ENCODE data around the gene OR5M10. TPM values are rescaled to one million over a fixed set of nuclear protein-coding genes. Genes with fewer than 3 reads are reported as not detected.
"Not testable (repeated sequence)": the region's sequence is repeated elsewhere in the genome, so short reads cannot be mapped to it uniquely, and the experiment has no call there.

Gene OR5M10
- not detected for total RNA-seq

DNA sequence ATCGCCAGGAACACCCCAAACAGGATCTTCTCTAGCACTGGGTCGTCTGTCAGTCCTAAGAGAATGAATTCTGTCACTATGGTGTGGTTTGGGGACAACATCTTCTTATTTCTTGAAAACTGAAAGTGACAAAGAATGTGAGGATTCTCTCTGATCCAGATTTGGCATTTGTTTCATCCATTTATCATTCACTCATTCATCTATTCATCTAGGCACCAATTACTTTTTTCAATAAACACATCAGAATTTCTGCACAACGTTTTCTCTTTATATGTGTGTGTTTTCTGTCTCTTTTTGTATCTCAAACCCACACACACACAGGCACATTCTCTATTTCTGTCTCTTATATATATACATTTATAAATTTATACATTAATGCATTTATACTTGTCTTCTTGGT lies at the start of gene OR5M10:
Gene OR5M10 (minus strand): TSS at position 101 of the 400 bp plus-strand sequence. CDS start 0 bp downstream, at position 101.
- H3K9me3 Mint-ChIP-seq = peaks cover 1% of the 10 kb centered on the region
- no peak for DNase-seq

DNA sequence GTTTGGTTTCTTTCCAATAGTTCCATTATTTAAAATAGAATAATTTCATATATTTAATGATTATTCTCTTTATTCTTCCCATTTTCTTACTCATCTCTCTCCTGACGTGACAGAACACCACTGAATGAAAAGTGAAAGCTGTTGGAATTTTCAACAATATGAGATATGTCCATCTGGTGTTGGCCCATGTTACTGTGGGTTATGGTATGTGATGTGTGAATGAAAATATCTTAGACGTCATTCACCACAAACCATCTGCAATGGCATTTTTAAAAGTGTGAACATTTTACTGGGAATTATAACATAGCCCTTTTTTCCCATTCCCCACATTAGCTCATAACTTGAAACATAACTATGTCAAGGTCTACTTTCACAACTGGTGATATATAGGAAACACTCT lies 48.4 kb upstream of the OR5M10 start:
- H3K4me3 Mint-ChIP-seq = no peak overlapping the region
- H3K27me3 Mint-ChIP-seq = no peaks in the 10 kb centered on the region
- no peaks in the 10 kb centered on the region for H3K36me3 Mint-ChIP-seq
- H3K27ac Mint-ChIP-seq = no peak overlapping the region
- no peak for DNase-seq
- peaks cover 6% of the 10 kb centered on the region for H3K9me3 Mint-ChIP-seq
- peaks cover 2% of the 10 kb centered on the region for H3K4me1 Mint-ChIP-seq

More for the DNA sequence above, at the start of gene OR5M10:
- no peak within 1 kb of the TSS for H3K4me3 Mint-ChIP-seq
- H3K27me3 Mint-ChIP-seq = no peaks in the 10 kb centered on the region
- no peak within 1 kb of the TSS for H3K27ac Mint-ChIP-seq
- H3K36me3 Mint-ChIP-seq = no peaks in the 10 kb centered on the region
- H3K4me1 Mint-ChIP-seq = no peaks in the 10 kb centered on the region

DNA sequence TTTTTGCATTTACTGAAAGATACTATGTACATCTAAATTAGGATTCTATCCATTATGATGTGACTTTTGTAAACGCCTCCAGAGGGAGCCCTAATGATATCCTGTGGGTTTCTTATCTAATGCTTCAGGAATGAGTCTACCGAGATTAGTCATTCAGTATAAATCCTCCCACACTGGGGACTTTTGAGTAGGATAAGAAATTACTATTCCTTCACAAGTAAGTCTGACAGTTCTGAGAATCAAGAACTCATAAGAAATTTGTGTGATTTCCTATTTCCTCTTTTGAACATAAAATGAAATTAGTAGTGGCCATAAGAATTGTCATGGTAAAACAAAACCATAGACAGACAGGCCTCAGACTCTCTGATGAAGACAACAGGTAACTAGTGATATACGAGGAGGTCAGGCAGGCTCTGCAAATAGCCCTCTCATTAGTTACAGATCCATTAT lies 47.2 kb upstream of the OR5M10 start:
- Mint-ChIP-seq H3K9me3 (peaks cover 7% of the 10 kb centered on the region), H3K4me3 (no peak overlapping the region), H3K27ac (no peak overlapping the region), H3K36me3 (no peaks in the 10 kb centered on the region), H3K27me3 (no peaks in the 10 kb centered on the region), H3K4me1 (peaks cover 2% of the 10 kb centered on the region)
- no peak for DNase-seq

DNA sequence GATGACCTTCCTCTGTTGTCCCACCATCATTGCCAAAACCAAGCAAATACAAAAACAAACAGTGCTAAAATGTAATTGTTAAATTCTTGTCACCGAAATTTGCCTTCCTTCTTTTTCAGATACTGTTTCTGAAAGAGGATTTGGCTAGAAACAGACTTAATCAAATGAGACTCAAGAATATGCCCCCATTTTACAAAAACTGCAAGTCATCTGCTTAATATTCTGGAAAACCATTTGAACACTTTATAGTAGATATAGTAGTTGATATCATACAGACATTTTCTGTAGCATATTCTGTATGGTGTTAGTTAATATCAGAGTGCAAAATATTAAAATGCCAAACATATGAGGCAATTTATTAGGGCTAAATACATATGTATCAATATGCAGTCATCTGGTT lies 33.7 kb upstream of the OR5M10 start:
- no peak for DNase-seq
- Mint-ChIP-seq H3K4me1 (no peaks in the 10 kb centered on the region), H3K36me3 (no peaks in the 10 kb centered on the region), H3K27ac (no peak overlapping the region), H3K27me3 (no peaks in the 10 kb centered on the region), H3K4me3 (no peak overlapping the region), H3K9me3 (peaks cover 3% of the 10 kb centered on the region)

DNA sequence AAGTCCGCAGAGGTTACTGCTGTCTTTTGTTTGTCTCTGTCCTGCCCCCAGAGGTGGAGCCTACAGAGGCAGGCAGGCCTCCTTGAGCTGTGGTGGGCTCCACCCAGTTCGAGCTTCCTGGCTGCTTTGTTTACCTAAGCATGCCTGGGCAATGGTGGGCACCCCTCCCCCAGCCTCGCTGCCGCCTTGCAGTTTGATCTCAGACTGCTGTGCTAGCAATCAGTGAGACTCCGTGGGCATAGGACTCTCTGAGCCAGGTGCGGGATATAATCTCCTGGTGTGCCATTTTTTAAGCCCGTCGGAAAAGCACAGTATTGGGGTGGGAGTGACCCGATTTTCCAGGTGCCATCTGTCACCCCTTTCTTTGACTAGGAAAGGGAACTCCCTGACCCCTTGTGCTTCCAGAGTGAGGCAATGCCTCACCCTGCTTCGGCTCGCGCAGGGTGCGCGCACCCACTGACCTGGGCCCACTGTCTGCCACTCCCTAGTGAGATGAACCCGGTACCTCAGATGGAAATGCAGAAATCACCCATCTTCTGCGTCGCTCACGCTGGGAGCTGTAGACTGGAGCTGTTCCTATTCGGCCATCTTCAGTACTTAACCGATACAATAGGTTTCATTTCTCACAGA lies 14.7 kb upstream of the OR5M10 start:
- not testable (repeated sequence) for DNase-seq, H3K36me3 Mint-ChIP-seq, H3K4me1 Mint-ChIP-seq, H3K27me3 Mint-ChIP-seq, H3K9me3 Mint-ChIP-seq, H3K27ac Mint-ChIP-seq, H3K4me3 Mint-ChIP-seq

DNA sequence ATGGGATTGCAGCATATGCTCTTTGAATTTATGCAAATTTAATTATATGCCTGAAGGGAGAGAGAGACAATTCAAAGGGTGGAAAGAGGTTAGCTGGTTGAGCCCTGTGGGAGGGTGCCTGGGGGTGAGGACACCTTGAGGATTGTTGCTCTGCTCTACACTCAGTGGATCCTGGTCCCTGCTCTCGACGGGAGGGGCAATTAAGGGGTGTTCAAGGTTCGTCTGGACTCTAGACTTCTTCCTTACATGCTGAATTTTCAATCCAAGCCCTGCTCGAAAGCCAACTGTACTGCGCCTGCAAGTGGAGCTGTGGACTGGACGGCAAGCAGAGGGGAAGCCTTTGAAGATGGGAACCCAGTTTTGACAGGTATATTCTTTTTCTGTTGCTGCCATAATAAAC lies 18.9 kb downstream of the OR5M10 start:
- H3K9me3 Mint-ChIP-seq = peaks cover 6% of the 10 kb centered on the region
- H3K27ac Mint-ChIP-seq = no peak overlapping the region
- no peak overlapping the region for H3K4me3 Mint-ChIP-seq
- DNase-seq = no peak
- no peaks in the 10 kb centered on the region for H3K27me3 Mint-ChIP-seq
- H3K36me3 Mint-ChIP-seq = no peaks in the 10 kb centered on the region
- H3K4me1 Mint-ChIP-seq = no peaks in the 10 kb centered on the region

DNA sequence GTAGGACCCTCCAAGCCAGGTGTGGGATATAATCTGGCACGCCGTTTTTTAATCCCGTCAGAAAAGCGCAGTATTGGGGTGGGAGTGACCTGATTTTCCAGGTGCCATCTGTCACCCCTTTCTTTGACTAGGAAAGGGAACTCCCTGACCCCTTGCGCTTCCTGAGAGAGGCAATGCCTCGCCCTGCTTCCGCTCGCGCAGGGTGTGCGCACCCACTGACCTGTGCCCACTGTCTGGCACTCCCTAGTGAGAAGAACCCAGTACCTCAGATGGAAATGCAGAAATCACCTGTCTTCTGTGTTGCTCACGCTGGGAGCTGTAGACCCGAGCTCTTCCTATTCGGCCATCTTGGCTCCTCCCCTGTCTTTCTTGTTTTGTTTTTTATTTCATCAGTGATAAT lies 22.8 kb downstream of the OR5M10 start:
- H3K27me3 Mint-ChIP-seq, H3K27ac Mint-ChIP-seq, H3K9me3 Mint-ChIP-seq, H3K36me3 Mint-ChIP-seq, DNase-seq, H3K4me3 Mint-ChIP-seq, H3K4me1 Mint-ChIP-seq: not testable (repeated sequence)

DNA sequence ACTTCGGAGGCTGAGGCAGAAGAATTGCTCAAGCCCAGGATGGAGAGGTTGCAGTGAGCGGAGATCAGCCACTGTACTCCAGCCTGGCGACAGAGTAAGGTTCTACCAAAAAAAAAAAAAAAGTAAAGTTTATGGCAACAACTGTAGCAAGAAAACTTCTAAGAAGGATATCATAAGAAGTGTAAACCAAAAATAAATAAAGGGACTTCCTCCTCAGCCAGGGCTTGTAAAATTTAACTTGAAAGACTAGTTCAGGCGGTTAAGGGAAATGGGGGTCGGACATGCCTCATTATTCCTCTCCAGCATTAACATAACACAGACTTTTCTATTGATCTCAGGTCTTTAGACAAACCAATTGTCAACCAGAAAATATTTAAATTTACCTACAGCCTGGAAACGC lies 32.0 kb downstream of the OR5M10 start:
- Mint-ChIP-seq H3K4me3 (no peak overlapping the region), H3K36me3 (no peaks in the 10 kb centered on the region), H3K27ac (no peak overlapping the region), H3K4me1 (no peaks in the 10 kb centered on the region), H3K27me3 (no peaks in the 10 kb centered on the region), H3K9me3 (peaks cover 3% of the 10 kb centered on the region)
- DNase-seq = no peak

DNA sequence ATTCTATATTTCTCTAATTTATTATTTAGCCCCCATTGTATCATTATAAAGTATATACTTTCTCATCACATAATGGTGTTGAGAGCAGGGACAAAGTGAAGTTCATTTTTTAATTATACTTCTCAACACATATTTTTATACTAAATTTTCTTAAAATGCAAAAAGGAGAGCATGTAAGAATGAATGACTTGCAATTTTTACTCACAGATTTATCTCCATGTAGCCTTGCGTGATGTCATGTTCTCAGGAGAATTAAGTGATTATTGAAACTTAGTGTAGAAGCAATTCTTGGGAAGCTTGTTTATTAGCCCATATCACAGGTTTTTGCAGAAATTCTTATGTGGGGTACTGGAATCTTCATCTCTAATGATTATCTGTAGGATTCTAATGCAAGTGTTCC lies 33.8 kb downstream of the OR5M10 start:
- Mint-ChIP-seq H3K9me3 (peaks cover 3% of the 10 kb centered on the region), H3K36me3 (no peaks in the 10 kb centered on the region), H3K27me3 (no peaks in the 10 kb centered on the region), H3K4me3 (no peak overlapping the region), H3K4me1 (no peaks in the 10 kb centered on the region), H3K27ac (no peak overlapping the region)
- DNase-seq = no peak

DNA sequence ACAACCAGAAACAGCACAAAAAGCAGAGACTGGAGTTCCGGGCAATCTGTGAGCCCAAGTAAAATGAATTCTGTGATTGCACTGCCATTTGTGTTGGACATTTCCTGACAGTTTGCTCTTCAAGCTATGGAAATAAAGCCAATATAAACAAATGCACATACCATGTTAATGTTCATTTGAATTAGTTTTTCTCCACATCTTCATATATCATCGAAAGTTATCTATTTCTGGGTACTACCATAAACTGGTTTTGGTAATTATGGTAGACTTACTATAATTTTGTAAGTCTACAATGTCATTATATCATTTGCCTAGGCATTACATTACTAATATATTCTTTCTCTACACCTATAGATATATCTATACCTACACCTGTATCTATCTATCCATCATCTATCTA lies 34.4 kb downstream of the OR5M10 start, which contains the start of gene OR5M11:
Gene OR5M11 (minus strand): TSS at position 101 of the 400 bp plus-strand sequence. CDS start 0 bp downstream, at position 101.
- Mint-ChIP-seq H3K9me3 (peaks cover 3% of the 10 kb centered on the region), H3K36me3 (no peaks in the 10 kb centered on the region), H3K27ac (no peak within 1 kb of the TSS), H3K4me3 (no peak within 1 kb of the TSS), H3K27me3 (no peaks in the 10 kb centered on the region), H3K4me1 (no peaks in the 10 kb centered on the region)
- no peak for DNase-seq

DNA sequence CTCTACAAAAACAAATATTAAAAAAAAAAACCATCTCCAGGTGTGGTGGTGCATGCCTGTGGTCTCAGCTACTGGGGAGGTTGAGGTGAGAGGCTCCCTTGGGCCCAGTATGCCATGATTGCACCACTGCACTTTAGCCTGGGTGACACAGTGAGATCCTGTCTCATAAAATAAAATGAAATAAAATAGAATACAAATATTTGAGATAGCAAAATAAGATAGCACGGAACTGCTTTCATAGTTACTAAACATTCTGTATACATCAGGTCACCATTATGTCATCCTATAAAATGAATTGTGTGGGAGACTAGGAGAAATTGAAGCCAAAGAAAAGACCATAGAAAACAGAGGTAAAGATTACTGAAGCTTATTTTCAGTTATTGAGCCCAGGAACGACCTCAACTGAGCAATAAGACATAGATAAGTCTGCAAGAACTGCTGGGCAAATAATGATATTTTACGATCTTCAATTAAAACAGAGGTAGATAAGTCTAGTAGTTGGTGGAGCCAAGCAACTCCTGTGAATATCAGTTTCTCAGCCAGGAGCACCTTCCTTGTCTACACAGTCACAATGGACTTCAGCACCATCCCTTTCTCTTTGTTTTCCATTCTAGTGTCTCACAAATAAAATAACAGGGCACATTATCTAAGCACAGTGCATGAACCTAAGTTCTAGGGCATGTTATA lies 44.3 kb downstream of the OR5M10 start:
- H3K27me3 Mint-ChIP-seq = no peaks in the 10 kb centered on the region
- no peaks in the 10 kb centered on the region for H3K36me3 Mint-ChIP-seq
- H3K27ac Mint-ChIP-seq = no peak overlapping the region
- no peaks in the 10 kb centered on the region for H3K4me1 Mint-ChIP-seq
- no peak overlapping the region for H3K4me3 Mint-ChIP-seq
- peaks cover 2% of the 10 kb centered on the region for H3K9me3 Mint-ChIP-seq
- no peak for DNase-seq

DNA sequence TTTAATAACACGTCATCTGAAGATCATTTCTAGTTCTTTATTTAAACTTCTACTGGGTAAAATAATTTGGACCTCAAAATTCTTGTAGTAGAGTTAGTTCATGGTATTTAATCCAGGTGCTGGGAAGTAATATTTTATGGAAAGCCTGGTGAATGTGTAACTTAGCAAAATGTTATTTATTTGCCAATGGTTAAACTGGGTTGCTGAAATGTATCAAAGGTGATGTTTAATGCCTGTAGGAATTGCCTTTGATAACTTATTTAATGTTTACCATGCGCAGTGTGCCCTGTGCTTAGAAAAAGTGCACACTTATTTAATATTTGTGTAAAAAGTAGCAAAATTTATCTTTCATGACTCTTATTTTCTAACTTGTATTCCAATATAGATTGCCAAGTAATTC lies 45.7 kb downstream of the OR5M10 start:
- no peaks in the 10 kb centered on the region for H3K4me1 Mint-ChIP-seq

More for the DNA sequence above, 45.7 kb downstream of the OR5M10 start:
- Mint-ChIP-seq H3K36me3 (no peaks in the 10 kb centered on the region), H3K9me3 (peaks cover 2% of the 10 kb centered on the region), H3K27ac (no peak overlapping the region), H3K27me3 (no peaks in the 10 kb centered on the region), H3K4me3 (no peak overlapping the region)
- no peak for DNase-seq

Other genes with a start within 250 kb of the OR5M10 start
- gene OR8K1, start 231.7 kb downstream of the OR5M10 start, total RNA-seq = not detected
- gene OR8J1, start 223.4 kb downstream of the OR5M10 start, total RNA-seq = not detected
- not detected for gene OR8U1, start 202.1 kb downstream of the OR5M10 start, total RNA-seq
- not detected for gene OR5AL1, start 165.0 kb downstream of the OR5M10 start, total RNA-seq
- not detected for gene OR5M3, start 104.4 kb downstream of the OR5M10 start, total RNA-seq
- gene OR5M8, start 86.4 kb downstream of the OR5M10 start, total RNA-seq = not detected
- not detected for gene OR5M11, start 34.5 kb downstream of the OR5M10 start, total RNA-seq
- gene OR5M1, start 37.2 kb upstream of the OR5M10 start, total RNA-seq = not detected
- not detected for gene OR5AP2, start 64.7 kb upstream of the OR5M10 start, total RNA-seq
- not detected for gene OR5AR1, start 86.0 kb upstream of the OR5M10 start, total RNA-seq
- not detected for gene OR9G1, start 121.4 kb upstream of the OR5M10 start, total RNA-seq
- gene OR9G4, start 171.0 kb upstream of the OR5M10 start, total RNA-seq = not detected

Measured in activated naive CD8-positive, alpha-beta T cell treated with anti-CD3 and anti-CD28 coated beads for 36 hours (primary cell).